Fibroblast of villous mesenchyme (primary cell): ENCODE results near the gene CDV3. TPM values are rescaled to one million over a fixed set of nuclear protein-coding genes. Genes with fewer than 3 reads are reported as not detected.

ENCODE experiments used
- DNase-seq: peaks from one replicate; pipeline ENCODE4 v3.0.0-alpha.2; 2010; ENCODE audit warnings: low read depth
- H3K4me3 ChIP-seq: 2 replicates; pipeline ENCODE4 v1.5.1; 2011; ENCODE audit warnings: low read depth, mild to moderate bottlenecking, low read length
- total RNA-seq: library from RNA; depleted of rRNA; stranded (reverse); fragments of >200 nt; gene quantifications from 2 replicates; pipeline ENCODE4 v1.2.3, GENCODE V29; 2012
- TF ChIP-seq, protein P1 (sequence below): IDR thresholded peaks from 2 replicates; pipeline ENCODE4 v1.5.1; 2012; ENCODE audit warnings: low read depth, mild to moderate bottlenecking, low read length; ENCODE audit not compliant: insufficient read depth

Gene CDV3
- total RNA-seq, 1 donor = 277 TPM

DNA sequence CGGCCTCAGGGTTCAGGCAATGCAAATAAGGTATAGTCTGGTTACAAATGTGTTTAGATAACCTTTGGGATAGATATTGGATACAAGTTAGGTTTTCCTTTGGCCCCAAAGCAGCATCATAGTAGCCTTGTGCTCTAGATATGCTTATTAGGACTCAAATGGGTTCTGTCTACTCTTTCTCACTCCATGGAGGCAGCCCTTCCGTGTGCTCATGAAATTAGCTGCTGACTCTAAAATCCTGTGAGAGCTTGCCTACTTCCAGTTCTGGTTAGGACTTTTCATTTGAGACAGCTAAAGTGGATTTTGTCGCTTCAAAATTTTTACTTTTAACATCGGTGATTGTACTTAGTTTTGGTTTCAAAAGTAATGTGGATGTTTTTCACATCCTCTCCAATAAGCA is 1.6 kb downstream of the CDV3 start:
- no peak for DNase-seq

DNA sequence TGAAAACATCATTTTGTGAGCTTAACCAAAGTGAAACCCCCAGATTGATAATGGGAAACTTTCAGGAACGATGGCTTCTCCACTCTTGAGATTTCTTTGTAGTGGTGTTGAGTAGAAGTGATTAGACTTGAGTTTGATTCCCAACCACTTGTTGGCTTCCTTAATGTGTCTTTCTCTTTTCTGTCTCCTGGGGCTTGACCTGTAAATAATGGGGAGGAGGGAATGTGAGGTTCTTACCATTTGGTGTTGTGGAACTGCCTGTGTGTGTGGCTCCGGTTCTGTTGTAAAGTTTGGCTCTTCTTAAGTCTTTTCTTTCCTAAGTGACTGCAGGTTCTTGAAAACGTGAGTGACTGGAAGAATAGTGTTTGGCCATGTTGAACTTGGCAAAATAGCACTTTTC is 2.7 kb downstream of the CDV3 start:
- peak overlapping the region; percentile 86 for H3K4me3 ChIP-seq
- no peak for DNase-seq
- TF ChIP-seq, protein P1, sequence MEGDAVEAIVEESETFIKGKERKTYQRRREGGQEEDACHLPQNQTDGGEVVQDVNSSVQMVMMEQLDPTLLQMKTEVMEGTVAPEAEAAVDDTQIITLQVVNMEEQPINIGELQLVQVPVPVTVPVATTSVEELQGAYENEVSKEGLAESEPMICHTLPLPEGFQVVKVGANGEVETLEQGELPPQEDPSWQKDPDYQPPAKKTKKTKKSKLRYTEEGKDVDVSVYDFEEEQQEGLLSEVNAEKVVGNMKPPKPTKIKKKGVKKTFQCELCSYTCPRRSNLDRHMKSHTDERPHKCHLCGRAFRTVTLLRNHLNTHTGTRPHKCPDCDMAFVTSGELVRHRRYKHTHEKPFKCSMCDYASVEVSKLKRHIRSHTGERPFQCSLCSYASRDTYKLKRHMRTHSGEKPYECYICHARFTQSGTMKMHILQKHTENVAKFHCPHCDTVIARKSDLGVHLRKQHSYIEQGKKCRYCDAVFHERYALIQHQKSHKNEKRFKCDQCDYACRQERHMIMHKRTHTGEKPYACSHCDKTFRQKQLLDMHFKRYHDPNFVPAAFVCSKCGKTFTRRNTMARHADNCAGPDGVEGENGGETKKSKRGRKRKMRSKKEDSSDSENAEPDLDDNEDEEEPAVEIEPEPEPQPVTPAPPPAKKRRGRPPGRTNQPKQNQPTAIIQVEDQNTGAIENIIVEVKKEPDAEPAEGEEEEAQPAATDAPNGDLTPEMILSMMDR = no peak

More for the DNA sequence above, 1.6 kb downstream of the CDV3 start:
- peak overlapping the region; percentile 86 for H3K4me3 ChIP-seq
- TF ChIP-seq, protein P1 = no peak

DNA sequence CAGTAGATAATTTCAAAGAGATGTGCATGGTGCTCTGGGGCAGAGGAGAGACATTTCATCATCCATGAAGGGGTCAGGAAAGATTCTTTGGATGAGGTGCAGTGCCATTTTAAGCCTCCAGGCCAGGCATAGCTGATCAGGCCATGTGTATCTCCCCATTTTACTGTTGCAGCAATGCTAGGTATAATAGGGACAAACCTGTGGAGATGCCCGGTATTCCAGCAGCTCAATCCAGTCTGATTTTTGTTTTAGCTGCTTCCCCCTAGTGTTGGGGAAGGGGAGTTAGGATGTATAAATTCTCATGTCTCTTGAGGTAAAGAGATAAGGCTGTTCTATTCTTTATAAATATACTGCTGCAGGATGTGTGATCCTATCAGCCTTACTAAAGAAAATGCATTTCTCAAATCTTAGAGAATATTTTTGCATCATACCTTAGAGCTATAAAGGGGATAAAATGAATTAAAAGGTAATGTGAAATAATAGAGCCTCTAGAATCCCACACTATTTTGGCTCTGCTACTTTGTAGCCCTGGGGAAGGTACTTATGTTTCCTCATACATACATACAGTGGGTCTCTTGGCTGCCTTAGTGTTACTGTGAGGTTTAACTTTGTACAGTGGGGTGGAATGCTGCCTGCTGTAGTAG is 5.2 kb downstream of the CDV3 start:
- peak; percentile 64 for DNase-seq

DNA sequence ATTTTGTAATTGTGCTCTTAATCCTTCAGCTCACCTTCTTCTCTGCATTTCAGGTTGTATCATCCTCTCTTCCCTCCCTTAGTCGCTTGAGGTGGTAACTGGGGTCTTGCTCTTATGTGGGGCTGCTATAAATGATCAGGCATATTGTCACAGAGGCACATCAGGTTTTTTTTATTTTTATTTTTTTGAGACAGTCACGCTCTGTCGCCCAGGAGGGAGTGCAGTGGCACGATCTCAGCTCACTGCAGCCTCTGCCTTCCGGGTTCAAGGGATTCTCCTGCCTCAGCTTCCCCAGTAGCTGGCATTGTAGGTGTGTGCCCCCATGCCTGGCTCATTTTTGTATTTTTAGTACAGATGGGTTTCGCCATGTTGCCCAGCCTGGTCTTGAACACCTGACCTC is 9.9 kb downstream of the CDV3 start:
- H3K4me3 ChIP-seq = no peak overlapping the region
- TF ChIP-seq, protein P1 = no peak
- no peak for DNase-seq

More for the DNA sequence above, 5.2 kb downstream of the CDV3 start:
- peak overlapping the region; percentile 14 for H3K4me3 ChIP-seq
- TF ChIP-seq, protein P1 = peak; percentile 71

DNA sequence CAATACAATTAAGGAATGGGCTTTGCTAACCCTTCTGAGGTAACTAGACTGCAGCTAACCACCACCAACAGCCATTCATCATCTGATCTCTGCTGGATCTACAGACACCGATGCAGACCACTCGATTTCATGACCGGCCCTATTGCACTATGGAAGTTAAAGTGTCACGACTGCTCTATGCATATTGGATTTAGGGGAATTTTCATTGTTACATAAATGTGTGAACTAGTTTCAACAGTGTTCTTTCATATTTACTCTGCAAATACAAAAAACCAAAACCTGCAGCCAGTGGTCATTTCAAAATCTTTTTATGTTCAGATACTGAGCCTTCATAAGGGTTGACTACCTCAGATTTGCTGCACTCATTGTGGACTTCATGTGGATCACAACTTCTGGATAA is 14.5 kb downstream of the CDV3 start:
- TF ChIP-seq, protein P1 = no peak
- H3K4me3 ChIP-seq = no peak overlapping the region
- no peak for DNase-seq

DNA sequence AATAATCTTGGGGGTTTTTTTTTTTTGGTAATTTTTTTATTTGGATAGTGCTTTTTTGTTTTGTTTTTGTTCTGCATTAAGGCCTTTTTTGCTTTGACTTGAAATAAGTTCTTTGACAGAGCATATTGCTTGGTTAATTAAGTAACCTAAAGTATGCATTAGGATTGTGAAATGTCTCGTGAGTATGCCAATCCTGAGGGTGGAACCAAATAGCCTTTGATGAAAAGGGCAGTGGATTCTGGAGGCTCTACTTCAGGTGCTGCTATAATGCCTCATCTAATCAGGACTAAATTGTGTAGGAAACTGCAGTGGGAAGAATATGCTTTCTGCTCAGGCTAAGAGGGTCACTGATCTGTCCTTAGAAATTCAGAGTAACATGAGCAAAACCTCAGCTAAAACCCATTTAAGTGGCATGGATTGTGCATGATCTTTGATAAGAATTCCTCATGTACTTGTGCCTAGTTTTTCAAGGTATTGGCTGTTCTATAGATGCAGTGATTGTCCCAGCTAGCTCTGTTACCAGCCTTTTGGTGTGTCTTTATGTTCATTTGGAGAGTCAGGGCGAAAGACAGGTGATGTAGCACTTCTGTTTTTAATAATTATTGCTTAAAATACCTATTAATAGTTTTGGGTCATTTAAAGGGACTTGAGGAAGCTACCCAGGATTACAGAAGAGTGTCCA is 15.4 kb downstream of the CDV3 start:
- no peak overlapping the region for H3K4me3 ChIP-seq
- TF ChIP-seq, protein P1 = no peak
- DNase-seq = no peak
